GM21717 (cell line): Measurements from ENCODE around the gene DLG2.

Experiments
- ATAC-seq: cut with Tn5 transposase; IDR thresholded peaks from one replicate; pipeline ENCODE4 v1.9.1; 2021; ENCODE audit warnings: mild to moderate bottlenecking, moderate library complexity; ENCODE audit not compliant: unreplicated experiment

DLG2 gene

DNA sequence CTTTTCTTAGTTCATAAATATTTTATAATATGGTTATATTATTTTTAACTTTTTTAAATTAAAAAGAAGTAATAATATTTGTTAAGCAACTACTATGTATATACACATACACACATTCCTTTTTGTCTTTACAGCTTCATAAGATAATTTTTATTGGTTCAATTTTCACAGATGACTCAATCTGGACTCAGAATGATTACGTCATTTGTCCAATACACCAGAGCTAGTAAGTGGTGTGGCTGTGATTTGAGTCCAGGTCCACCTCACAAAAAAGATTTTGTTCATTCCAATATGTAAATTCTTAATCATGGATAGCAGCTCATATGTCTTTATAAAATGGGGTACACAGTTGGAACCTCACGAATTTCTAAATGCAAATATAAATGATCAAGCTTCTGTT, 1014.5 kb downstream of the DLG2 start:
- ATAC-seq = no peak

DNA sequence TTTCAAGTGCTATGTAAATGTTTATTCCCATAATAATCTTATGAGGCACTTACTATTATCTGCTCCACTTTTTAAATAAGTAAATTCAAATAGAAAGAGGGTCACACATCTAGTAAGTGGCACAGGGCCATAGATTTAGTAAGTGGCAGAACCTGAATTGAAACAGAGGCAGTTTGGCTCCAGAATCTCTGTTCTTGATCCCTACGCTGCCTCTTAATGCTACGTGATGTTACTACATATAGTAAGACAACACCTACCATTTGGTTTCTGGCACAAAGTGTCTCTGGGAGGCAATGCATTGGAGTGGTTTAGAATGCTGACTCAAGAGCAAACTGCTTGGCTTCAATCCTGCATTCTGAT, 1018.3 kb downstream of the DLG2 start:
- no peak for ATAC-seq

DNA sequence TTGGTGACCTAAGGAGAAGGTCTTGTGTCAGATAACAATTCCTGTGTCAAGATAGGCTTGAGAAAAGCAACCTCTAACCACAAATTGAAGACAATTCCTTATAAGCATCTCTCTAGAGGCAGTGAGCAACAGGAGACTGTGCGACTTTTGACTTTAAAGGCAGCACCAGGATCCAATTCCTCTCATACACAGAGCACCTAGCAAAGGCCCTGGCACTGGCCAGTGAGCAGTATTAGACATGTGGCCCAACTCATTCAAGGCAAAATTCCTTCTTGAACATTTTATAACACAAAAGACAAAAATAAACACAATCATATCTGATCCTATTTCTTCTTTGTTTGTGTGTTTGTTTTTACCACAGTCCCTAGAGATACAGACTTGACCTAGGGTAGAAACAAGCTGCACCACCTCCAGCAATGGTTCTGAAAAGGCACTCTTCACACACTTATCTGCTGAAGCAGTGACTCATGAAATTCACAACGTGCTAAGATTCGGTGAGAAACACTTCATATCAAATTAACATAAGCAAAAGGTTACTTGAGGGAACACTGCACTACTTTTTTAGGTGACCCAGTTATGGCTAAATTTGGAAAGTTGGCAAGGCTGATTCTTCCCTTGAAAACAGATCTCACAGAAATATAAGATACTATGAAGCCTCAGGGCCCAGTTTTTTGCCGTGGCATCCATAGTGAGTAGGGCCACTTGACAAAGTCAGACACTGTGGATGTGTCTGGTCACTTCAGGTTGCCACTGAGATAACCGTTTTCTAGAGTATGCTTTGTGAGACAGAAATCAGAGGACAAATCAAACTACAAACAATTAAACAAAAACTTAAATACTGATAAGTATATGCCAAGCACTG, 1018.9 kb downstream of the DLG2 start:
- no peak for ATAC-seq

DNA sequence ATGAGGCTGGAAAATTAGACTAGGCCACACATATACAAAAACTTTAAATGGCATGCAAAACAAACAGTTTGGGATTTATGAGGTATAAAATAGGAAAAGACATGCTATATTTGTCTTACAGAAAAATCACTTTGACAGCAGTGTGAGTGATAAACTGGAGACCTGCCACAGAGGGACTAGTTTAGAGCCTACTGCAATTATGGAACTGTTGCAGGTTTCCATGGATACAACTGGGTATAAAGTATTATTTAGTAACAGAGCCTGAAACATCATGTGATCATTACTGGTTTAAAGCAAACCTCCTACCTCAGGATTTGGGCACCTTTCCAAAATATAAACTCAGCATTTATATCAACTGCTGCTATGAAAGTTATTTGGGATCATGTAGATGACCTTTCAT, 1032.5 kb downstream of the DLG2 start:
- ATAC-seq = no peak

GRCh38 chr11:84590106-84590505, 1037.0 kb downstream of the DLG2 start:
- no peak for ATAC-seq

GRCh38 chr11:84588131-84588829, 1038.9 kb downstream of the DLG2 start:
- no peak for ATAC-seq

DNA sequence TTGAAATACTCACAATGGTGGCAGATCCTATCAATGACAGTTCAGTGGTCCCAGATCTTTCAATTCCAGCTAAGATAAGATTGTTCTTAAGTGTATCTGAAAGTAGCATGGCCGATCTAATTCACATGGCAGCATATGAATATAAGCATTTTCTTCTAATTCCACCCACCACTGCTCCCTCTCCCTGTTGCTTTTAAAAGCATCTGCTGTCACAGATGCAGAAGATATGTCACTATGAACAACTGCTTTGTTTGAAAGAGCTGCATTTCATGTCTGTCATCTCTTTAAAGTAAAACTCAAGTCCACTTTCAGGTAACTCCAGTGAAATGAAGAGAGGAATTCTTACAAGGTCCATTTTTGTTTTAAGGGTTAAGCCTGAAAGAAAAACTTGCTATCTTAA, 1044.0 kb downstream of the DLG2 start:
- no peak for ATAC-seq

GRCh38 chr11:84581083-84581482, 1046.1 kb downstream of the DLG2 start:
- no peak for ATAC-seq

GRCh38 chr11:84580428-84580827, 1046.7 kb downstream of the DLG2 start:
- no peak for ATAC-seq

DNA sequence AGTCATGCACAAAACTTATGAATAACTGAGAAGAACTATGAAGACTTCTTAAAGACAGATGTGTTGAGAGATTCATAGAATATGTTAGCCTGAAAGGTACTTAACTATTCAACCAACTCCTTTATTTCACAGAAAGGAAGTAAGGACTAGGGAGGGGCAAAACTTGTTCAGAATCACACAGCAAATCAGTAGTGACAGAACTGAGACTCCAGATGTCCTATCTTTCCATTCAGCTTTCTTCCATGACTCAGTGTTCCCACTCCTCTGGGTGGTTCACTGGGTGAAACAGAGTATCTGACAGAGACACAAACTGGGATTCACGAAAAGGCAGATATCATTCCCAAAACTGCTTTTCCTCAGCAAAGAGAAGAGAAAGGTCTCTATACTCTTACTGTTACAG, 1053.3 kb downstream of the DLG2 start:
- ATAC-seq = no peak

DNA sequence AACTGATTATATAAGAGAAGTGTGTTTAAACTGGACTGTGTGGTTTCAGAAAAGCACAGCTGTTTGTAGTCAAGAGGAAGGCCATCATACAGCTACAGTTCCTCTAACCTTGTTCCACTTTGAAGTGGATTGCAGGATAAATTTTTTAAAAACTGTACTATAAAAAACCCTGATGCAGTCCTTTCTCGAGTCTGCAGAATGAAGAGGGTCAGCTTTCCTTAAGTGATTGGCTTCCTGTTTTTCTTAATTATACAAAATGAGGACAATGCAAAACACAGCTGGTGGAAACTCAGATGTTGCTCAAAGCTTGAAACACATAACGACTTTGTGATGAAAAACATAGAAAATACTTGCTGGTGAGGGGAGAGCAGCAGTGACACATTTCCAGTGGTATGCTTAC, 1060.5 kb downstream of the DLG2 start:
- no peak for ATAC-seq

GRCh38 chr11:84564867-84565184, 1062.3 kb downstream of the DLG2 start:
- no peak for ATAC-seq

- ATAC-seq = peak; percentile 84
Observed at GRCh38 chr11:84564180-84564866, 1062.8 kb downstream of the DLG2 start.

GRCh38 chr11:84563356-84563755, 1063.8 kb downstream of the DLG2 start:
- no peak for ATAC-seq

DNA sequence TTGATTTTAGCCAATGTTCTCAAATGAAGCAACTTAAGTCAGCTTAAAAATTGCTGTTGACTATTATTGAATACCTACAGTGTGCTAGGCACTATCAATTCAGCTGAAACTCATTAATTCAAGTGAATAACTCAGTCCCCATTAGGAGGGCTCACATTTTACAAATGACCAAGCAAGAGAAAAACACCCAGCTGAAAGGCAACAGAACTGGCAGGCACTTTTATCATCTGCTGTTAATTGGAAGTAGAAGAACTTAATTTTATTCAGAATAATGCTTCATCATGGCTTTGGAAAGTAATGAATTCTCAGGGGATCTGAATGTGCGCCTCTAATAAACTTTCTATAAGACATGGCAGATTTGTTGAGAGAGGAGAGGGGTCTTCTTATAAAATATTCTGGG, 1066.9 kb downstream of the DLG2 start:
- ATAC-seq = no peak

DNA sequence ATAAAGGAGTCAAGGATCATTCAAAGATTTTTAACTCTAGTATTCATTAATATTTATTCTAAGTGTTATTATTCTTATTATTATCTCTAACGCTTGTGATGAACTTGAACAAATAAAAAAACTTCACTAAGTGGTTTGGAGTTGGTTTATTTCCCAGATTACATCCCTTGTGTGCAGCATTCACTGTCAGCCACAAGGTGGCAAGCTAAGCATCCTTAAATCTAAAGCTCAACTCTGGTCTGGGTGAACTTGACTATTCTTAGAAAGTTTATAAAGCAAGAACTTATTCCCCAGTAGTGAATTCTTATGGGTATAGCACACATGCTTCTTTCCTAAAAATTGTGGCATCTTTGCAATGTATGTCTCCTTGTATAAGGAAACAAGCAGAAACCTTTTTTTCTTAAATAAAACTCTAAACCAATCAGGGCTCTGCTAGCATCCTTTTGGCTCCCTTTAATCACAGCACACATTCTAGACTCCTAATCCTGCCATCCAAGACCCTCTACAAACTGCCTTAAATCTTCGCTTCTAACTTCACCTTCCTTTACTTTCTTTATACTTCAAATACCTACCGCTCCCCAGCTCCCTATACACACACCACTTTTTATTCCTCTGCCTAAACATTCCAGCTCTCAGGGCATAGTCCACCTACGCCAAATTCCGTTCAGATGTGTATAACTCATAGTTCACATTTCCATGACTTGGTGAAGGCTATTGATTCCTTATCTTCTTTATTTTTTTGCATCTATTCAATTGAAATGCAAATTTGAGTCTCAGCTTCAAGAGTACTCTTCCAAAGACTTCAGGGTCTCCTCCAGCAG, 1068.8 kb downstream of the DLG2 start:
- ATAC-seq = peak; percentile 78

GRCh38 chr11:84552791-84553190, 1074.4 kb downstream of the DLG2 start:
- ATAC-seq = no peak

DNA sequence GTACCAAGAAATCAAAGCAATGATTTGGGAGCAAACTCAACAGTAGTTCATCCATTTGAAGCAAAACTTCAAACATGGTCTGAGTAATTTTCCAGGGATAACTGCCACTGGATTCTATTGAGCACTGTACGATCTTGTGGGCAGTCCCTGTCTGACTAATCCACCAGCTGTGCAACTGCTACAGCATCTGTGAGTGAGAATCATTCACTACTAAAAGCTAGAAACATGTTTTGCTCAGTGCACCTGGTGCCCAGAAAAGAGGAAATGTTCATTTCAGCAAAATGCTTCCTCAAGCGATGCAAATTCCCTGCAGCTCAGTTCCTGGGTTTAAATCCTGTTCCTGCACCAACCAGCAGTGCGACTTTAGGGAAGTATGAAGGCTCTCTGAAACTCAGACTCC, 1077.9 kb downstream of the DLG2 start:
- ATAC-seq = peak; percentile 93

DNA sequence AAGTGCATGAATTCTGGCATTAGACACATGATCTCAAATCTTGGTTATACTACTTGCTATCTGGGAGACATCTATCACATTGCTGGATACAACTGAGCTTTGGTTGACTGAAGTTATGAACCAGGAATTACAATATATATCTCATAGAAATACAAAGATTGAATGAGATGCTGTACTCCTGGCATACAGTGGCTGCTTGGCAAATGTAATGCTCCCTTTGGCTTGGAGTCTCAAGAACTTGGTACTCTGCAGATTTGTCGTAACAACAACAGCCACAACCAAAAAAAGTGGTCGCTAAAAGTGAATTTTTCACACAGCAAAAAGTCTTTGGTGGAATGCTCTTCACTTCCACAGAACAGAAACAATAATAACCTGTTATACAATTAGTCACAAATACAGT, 1082.6 kb downstream of the DLG2 start:
- ATAC-seq = no peak

GRCh38 chr11:84543367-84544159, 1083.6 kb downstream of the DLG2 start:
- no peak for ATAC-seq
